GM18870 (cell line): ENCODE data around the gene POU5F2.

Source experiments
- ATAC-seq: cut with Tn5 transposase; IDR thresholded peaks from one replicate; pipeline ENCODE4 v1.9.1; 2021; ENCODE audit warnings: moderate library complexity; ENCODE audit not compliant: unreplicated experiment

POU5F2 gene

GRCh38 chr5:93717162-93717561, 24.2 kb downstream of the POU5F2 start:
- ATAC-seq, result no peak

DNA sequence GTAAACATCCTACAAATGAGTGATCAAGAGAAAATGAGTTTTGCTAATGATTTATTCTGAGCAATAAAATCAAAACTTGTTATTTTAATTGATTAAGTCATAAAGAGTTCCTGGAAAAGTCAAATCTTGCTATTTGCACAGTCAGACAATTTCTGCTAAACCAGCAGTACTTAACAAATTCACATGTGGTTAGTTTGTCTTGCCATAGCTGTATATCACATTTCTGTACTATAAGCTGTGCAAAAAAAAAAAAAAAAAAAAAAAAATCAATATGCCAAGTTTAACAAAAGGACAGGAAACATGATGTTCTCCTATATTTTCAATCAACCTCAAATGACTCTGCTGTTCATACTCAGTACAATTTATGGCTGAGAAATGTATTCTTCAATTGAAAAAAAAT, 24.9 kb downstream of the POU5F2 start:
- no peak for ATAC-seq

DNA sequence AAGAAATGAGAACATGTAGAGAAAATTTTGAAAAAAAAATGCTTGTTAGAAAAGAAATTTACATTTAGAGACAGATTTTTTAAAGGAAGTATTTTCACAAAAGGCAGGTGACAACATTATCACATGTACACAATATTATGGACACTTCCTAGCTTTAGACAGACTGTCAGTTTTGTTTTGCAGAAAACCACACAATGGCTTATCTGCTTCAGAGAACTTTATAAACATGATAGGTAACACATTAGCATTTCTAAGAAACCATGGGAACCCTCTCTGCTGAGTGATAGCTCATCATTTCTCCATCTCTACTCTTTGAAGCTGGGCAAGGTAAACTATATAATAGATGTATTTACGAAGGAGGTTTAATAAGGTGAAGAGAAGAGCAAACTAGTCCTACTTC, 25.6 kb downstream of the POU5F2 start:
- ATAC-seq, result no peak

DNA sequence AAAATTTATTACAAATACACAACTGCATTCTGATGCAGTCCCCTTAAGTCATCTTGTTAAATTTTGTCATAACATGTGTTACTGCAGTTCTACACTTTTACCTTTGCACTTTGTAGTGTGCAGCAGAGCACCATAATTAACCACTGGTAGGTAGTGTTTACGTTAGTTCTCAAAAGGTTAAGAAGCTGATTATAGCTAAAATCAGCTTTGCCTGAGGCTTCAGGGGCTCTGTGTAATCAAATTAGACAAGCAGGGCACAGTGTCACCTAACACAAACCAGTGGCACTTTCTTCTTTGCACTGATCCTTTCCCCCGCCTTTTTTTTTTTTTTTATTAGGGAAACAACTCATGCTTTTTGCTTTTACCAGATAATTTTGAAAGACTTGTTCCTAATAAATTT, 26.1 kb downstream of the POU5F2 start:
- ATAC-seq, result no peak

DNA sequence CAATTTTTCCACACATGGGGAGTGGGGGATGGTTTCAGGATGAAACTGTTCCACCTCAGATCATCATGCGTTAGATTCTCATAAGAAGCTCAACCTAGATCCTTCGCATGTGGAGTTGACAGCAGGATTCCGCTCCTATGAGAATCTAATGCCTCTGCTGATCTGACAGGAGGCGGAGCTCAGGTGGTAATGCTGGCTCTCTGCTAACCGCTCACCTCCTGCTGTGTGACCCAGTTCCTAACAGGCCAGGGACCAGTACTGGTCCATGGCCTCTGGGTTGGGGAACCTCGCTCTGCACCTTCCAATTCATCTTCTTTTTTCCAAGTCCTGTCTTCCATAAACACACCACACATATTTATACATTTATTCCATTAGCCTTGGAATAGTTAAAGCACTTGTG, 33.0 kb downstream of the POU5F2 start:
- ATAC-seq, result no peak

- ATAC-seq, result no peak
Observed at GRCh38 chr5:93705896-93706295, 35.5 kb downstream of the POU5F2 start.

GRCh38 chr5:93704996-93705395, 36.4 kb downstream of the POU5F2 start:
- ATAC-seq, result no peak

- no peak for ATAC-seq
Observed at GRCh38 chr5:93691997-93692396, 49.4 kb downstream of the POU5F2 start.
